Endothelial cell of umbilical vein (primary cell): ENCODE results near the gene CASP5. TPM values are rescaled to one million over a fixed set of nuclear protein-coding genes. Genes with fewer than 3 reads are reported as not detected.
"Not testable (repeated sequence)": the region's sequence is repeated elsewhere in the genome, so short reads cannot be mapped to it uniquely, and the experiment has no call there.

ENCODE experiments used
- Bru-seq: library from RNA; stranded (reverse); fragments of 400-500 nt; gene quantifications from one replicate; lab custom pipeline; 2021; lab: Mats Ljungman, UMichigan
- BruChase-seq, 2 experiments: library from RNA; stranded (reverse); fragments of 400-500 nt; gene quantifications; one replicate each; lab custom pipeline; 2021; lab: Mats Ljungman, UMichigan
- BruUV-seq: library from RNA; stranded (reverse); fragments of 400-500 nt; replicated peaks from 2 replicates; lab custom pipeline; 2021; lab: Mats Ljungman, UMichigan
- CTCF ChIA-PET: fragments of 300-600, 350-600 bp; sonication (Branson Sonifier 250); formaldehyde crosslinking; loops from one replicate; lab custom pipeline; 2021; ENCODE audit warnings: antibody characterized with exemption, inconsistent platforms; lab: Charles Lee
- POLR2A ChIA-PET: fragments of 300-600, 350-600 bp; sonication (Branson Sonifier 250); formaldehyde crosslinking; loops from one replicate; lab custom pipeline; 2021; ENCODE audit warnings: antibody characterized with exemption, inconsistent platforms; lab: Charles Lee
- DNase-seq: peaks from one replicate; pipeline ENCODE4 v3.0.0-alpha.2; 2011; ENCODE audit warnings: low read depth, low spot score
- FAIRE-seq: peaks from 2 replicates; lab custom pipeline; 2011; peaks lifted over from hg19 to GRCh38; lab: Jason Lieb, UNC
- H2AFZ ChIP-seq: 2 replicates; pipeline ENCODE4 v1.6.0; 2012; ENCODE audit warnings: low read depth, low read length, control low read depth, inconsistent platforms
- H3K27ac ChIP-seq: 2 replicates; pipeline ENCODE4 v1.5.1; 2011; ENCODE audit warnings: low read depth, mild to moderate bottlenecking, control low read depth, low read length, moderate library complexity; ENCODE audit not compliant: insufficient read depth
- H3K27me3 ChIP-seq, 2 experiments: 2 replicates each; pipeline versions ENCODE4 v1.6.0 to v1.6.1; 2011; ENCODE audit warnings: low read length in 2 of 2, mixed read lengths in 1 of 2; ENCODE audit not compliant: control insufficient read depth in 2 of 2, insufficient read depth in 2 of 2
- H3K36me3 ChIP-seq, 2 experiments: 2 replicates in 1 of 2; 3 replicates in 1 of 2; pipeline ENCODE4 v1.5.1; 2011; ENCODE audit warnings: low read length in 2 of 2, mild to moderate bottlenecking in 1 of 2, moderate library complexity in 1 of 2; ENCODE audit not compliant: control insufficient read depth in 2 of 2, insufficient read depth in 2 of 2; ENCODE audit errors: extremely low read depth in 1 of 2
- H3K4me1 ChIP-seq: 3 replicates; pipeline ENCODE4 v1.5.1; 2011; ENCODE audit warnings: mild to moderate bottlenecking, low read length; ENCODE audit not compliant: control insufficient read depth, insufficient read depth; ENCODE audit errors: extremely low read depth
- H3K4me2 ChIP-seq: 2 replicates; pipeline ENCODE4 v1.6.1; 2011; ENCODE audit warnings: low read length, control low read depth, mixed read lengths; ENCODE audit not compliant: insufficient read depth
- H3K4me3 ChIP-seq, 3 experiments: fragments of 200-600 bp in 1 of 3; sonication (generic), shearing (Covaris generic) in 1 of 3; replicated peaks in 1 of 3; 2 replicates each; pipeline ENCODE4 v1.5.1; 2011 to 2016; ENCODE audit warnings: control low read depth in 3 of 3, low read length in 3 of 3, mild to moderate bottlenecking in 2 of 3, inconsistent platforms in 1 of 3, low read depth in 1 of 3, moderate library complexity in 1 of 3; ENCODE audit not compliant: insufficient read depth in 1 of 3
- H3K79me2 ChIP-seq: 2 replicates; pipeline ENCODE4 v1.6.0; 2012; ENCODE audit warnings: low read length, inconsistent platforms; ENCODE audit not compliant: control insufficient read depth, insufficient read depth
- H3K9ac ChIP-seq: replicated peaks from 2 replicates; pipeline ENCODE3; 2011; ENCODE audit warnings: low read length, control low read depth; ENCODE audit not compliant: insufficient read depth; ENCODE audit errors: extremely low read depth
- H3K9me1 ChIP-seq: replicated peaks from 3 replicates; pipeline ENCODE4 v1.6.0; 2011; ENCODE audit warnings: mild to moderate bottlenecking, low read length; ENCODE audit not compliant: control insufficient read depth, insufficient read depth; ENCODE audit errors: extremely low read depth
- H3K9me3 ChIP-seq: replicated peaks from 2 replicates; pipeline ENCODE4 v1.5.1; 2012; ENCODE audit warnings: low read length, inconsistent platforms; ENCODE audit not compliant: control insufficient read depth, insufficient read depth
- H4K20me1 ChIP-seq: replicated peaks from 2 replicates; pipeline ENCODE3; 2011; ENCODE audit warnings: mild to moderate bottlenecking, low read length; ENCODE audit not compliant: control insufficient read depth, insufficient read depth; ENCODE audit errors: extremely low read depth
- EZH2 ChIP-seq: IDR thresholded peaks from 2 replicates; pipeline ENCODE4 v1.6.1; 2012; ENCODE audit warnings: borderline replicate concordance, low read depth, mild to moderate bottlenecking, moderate library complexity, low read length, inconsistent platforms; ENCODE audit not compliant: severe bottlenecking
- FOS ChIP-seq: IDR thresholded peaks from 2 replicates; pipeline ENCODE4 v1.6.1; 2011; ENCODE audit warnings: mild to moderate bottlenecking, low read length, moderate library complexity, borderline replicate concordance; ENCODE audit not compliant: insufficient read depth
- JUN ChIP-seq: IDR thresholded peaks from 2 replicates; pipeline ENCODE4 v1.6.1; 2011; ENCODE audit warnings: borderline replicate concordance, low read depth; ENCODE audit not compliant: insufficient read length, insufficient read depth
- POLR2A ChIP-seq: IDR thresholded peaks from 2 replicates; pipeline ENCODE4 v1.6.1; 2012; ENCODE audit warnings: low read depth, mild to moderate bottlenecking, control low read depth, low read length
- POLR2AphosphoS5 ChIP-seq: IDR thresholded peaks from 2 replicates; pipeline ENCODE4 v1.6.1; 2012; ENCODE audit warnings: low read depth, mild to moderate bottlenecking, control low read depth, low read length, moderate library complexity; ENCODE audit not compliant: insufficient read depth
- dilution Hi-C: fragments of 300-500 bp; cut with MboI; formaldehyde crosslinking; loops from one replicate; pipeline ENCODE4 v1.15.0; 2019; ENCODE audit warnings: low sequenced_read_pairs; ENCODE audit not compliant: extremely low pct_ligation_motif_present
- intact Hi-C: fragments of 100-400 bp; cut with micrococcal nuclease; formaldehyde crosslinking; loops from one replicate; pipeline ENCODE4 v1.10.0; 2022
- long read RNA-seq: library from polyadenylated mRNA; stranded (forward); transcript quantifications from one replicate; pipeline ENCODE4 v2.0.0, GENCODE V29; 2021
- polyA minus RNA-seq, 3 experiments: library from RNA; depleted of rRNA, polyadenylated mRNA; stranded (reverse); fragments of >200 nt; gene quantifications; 1 replicate in 1 of 3; 2 replicates in 2 of 3; pipeline ENCODE4 v1.2.3, GENCODE V29; 2011
- polyA plus RNA-seq, 4 experiments: library from polyadenylated mRNA; depleted of rRNA in 3 of 4; stranded (reverse) in 3 of 4; unstranded in 1 of 4; fragments of >200 nt; gene quantifications; 2 replicates each; pipeline versions ENCODE4 v1.2.1 to v1.2.3, GENCODE V29; 2011 to 2012; ENCODE audit warnings: missing spikeins in 1 of 4
- total RNA-seq: library from RNA; stranded (reverse); gene quantifications from 2 replicates; pipeline ENCODE4 v1.2.3, GENCODE V29; 2021

CASP5 gene
- total RNA-seq (not detected in 2 replicates), polyA plus RNA-seq (not detected in 2 replicates), polyA minus RNA-seq (not detected in 2 replicates), Bru-seq, nascent RNA (percentile 11 among the genes with signal in this experiment), BruChase-seq, experiment 1, labeled RNA remaining after a 6-hour chase (percentile 10 among the genes with signal in this experiment), BruChase-seq, experiment 2, labeled RNA remaining after a 2-hour chase (percentile 16 among the genes with signal in this experiment)
- polyA plus RNA-seq (2011; cell fraction: cytosol; rRNA removed) = not detected in 2 replicates
- not detected in 2 replicates for polyA plus RNA-seq (2011; cell fraction: nucleus; rRNA removed)
- polyA plus RNA-seq (2012) = not detected in 2 replicates
- not detected for polyA minus RNA-seq (2011; cell fraction: cytosol; rRNA and poly(A)+ RNA removed)
- polyA minus RNA-seq (2011; cell fraction: nucleus; rRNA and poly(A)+ RNA removed) = not detected in 2 replicates
- long read RNA-seq = 0 reads

DNA sequence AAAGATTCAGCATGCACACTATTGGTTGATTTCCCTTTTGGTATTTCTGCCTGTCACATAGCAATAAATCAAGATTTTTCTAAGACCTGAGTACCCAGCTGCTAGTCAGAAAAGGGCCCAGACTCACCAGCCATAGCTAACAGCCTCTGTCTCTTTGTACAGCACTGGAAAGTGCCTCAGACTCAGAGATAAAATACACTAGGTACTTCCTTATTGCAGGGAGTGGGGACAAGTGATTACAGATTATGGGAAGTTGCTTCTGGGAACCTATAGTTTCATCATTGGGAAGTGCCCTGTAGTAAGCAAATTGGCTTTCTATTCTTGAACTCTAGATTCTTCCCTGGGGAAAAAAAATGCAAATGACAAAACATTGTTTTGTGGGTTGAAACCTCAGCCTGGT is at the start of gene CASP5:
TSS of gene CASP5 (minus strand) at position 166 of the 400 bp plus-strand sequence. CDS start at position 134, 32 bp downstream.
- ChIA-PET POLR2A (no interaction called here), CTCF (no interaction called here)
- no peak for FAIRE-seq
- DNase-seq = no peak
- H3K4me1 ChIP-seq = no peaks in the 10 kb centered on the region
- H3K4me3 ChIP-seq = no peak within 1 kb of the TSS
- H3K4me2 ChIP-seq = no peak within 1 kb of the TSS
- TF ChIP-seq POLR2AphosphoS5 = no peak
- no peak for TF ChIP-seq POLR2A
- TF ChIP-seq FOS = no peak
- TF ChIP-seq JUN = no peak
- no peak for TF ChIP-seq EZH2
- BruUV-seq = no TSS peak
- H4K20me1 ChIP-seq = no peaks in the 10 kb centered on the region
- H3K79me2 ChIP-seq = no peaks in the 10 kb centered on the region
- dilution Hi-C loops = no loop called here
- no peak within 1 kb of the TSS for H3K9ac ChIP-seq
- intact Hi-C loops = no loop called here
- H3K9me1 ChIP-seq = no peaks in the 10 kb centered on the region
- no peaks in the 10 kb centered on the region for H3K9me3 ChIP-seq
- no peak within 1 kb of the TSS for H2AFZ ChIP-seq
- no peak within 1 kb of the TSS for H3K27ac ChIP-seq
- no peaks in the 10 kb centered on the region for H3K27me3 ChIP-seq
- H3K36me3 ChIP-seq = no peaks in the 10 kb centered on the region

DNA sequence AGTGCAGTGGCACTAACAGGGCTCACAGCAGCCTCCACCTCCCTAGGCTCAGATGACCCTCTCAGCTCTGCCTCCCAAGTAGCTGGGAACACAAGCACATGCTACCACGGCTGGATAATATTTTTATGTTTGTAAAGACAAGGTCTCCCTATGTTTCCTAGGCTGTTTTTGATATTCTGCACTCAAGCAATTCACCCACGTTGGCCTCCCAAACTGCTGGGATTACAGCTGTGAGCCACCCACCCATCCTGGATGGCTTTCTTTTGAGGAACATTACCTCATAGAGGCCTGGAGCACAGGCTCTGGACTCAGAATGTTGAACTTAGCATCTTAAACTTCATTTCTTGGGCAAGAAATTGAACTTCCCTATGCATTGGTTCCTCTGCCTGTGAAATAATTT is 49.1 kb upstream of the CASP5 start:
- H3K27ac ChIP-seq, H3K9ac ChIP-seq, dilution Hi-C loops, DNase-seq, H3K9me3 ChIP-seq, H3K79me2 ChIP-seq, CTCF ChIA-PET, H3K27me3 ChIP-seq, H3K9me1 ChIP-seq, POLR2A ChIA-PET, BruUV-seq, intact Hi-C loops, H3K4me2 ChIP-seq, H2AFZ ChIP-seq, H4K20me1 ChIP-seq, H3K36me3 ChIP-seq, H3K4me3 ChIP-seq: not testable (repeated sequence)
- peak; percentile 55 for FAIRE-seq
- peaks cover 11% of the 10 kb centered on the region for H3K4me1 ChIP-seq
